Fibroblast of lung (primary cell): ENCODE data around the gene YIPF3. TPM values are rescaled to one million over a fixed set of nuclear protein-coding genes. Genes with fewer than 3 reads are reported as not detected.

Experiments used
- DNase-seq, 2 donors: peaks; one replicate each; pipeline versions ENCODE4 v3.0.0 to v3.0.0-alpha.2; 2010; ENCODE audit warnings: low read depth in 2 of 2
- H2AFZ ChIP-seq: 2 replicates; pipeline ENCODE4 v1.5.1; 2012; ENCODE audit warnings: low read length, control low read depth, inconsistent platforms
- H3K27ac ChIP-seq: 2 replicates; pipeline ENCODE4 v1.5.1; 2011; ENCODE audit warnings: low read length, control low read depth; ENCODE audit not compliant: insufficient read depth
- H3K27me3 ChIP-seq: 2 replicates; pipeline ENCODE4 v1.5.1; 2011; ENCODE audit warnings: mild to moderate bottlenecking, low read length; ENCODE audit not compliant: control insufficient read depth, insufficient read depth
- H3K36me3 ChIP-seq: 2 replicates; pipeline ENCODE4 v1.5.1; 2011; ENCODE audit warnings: low read length; ENCODE audit not compliant: control insufficient read depth, insufficient read depth
- H3K4me1 ChIP-seq: 2 replicates; pipeline ENCODE4 v1.5.1; 2011; ENCODE audit warnings: low read length; ENCODE audit not compliant: control insufficient read depth, insufficient read depth; ENCODE audit errors: extremely low read depth
- H3K4me2 ChIP-seq: 2 replicates; pipeline ENCODE4 v1.5.1; 2011; ENCODE audit warnings: low read length, control low read depth; ENCODE audit not compliant: insufficient read depth; ENCODE audit errors: extremely low read depth
- H3K4me3 ChIP-seq, 4 experiments: fragments of 200-600 bp in 1 of 4; sonication (generic) in 1 of 4; replicated peaks in 1 of 4; 2 replicates each; pipeline ENCODE4 v1.5.1; 2011 to 2016; ENCODE audit warnings: low read length in 4 of 4, low read depth in 3 of 4, mild to moderate bottlenecking in 3 of 4, control low read depth in 2 of 4, inconsistent platforms in 1 of 4, mixed read lengths in 1 of 4; ENCODE audit not compliant: insufficient read depth in 1 of 4; ENCODE audit errors: control extremely low read depth in 1 of 4
- H3K79me2 ChIP-seq: 2 replicates; pipeline ENCODE4 v1.5.1; 2012; ENCODE audit warnings: mild to moderate bottlenecking, low read length, inconsistent platforms; ENCODE audit not compliant: control insufficient read depth, insufficient read depth
- H3K9ac ChIP-seq: 2 replicates; pipeline ENCODE4 v1.5.1; 2011; ENCODE audit warnings: mild to moderate bottlenecking, low read length, control low read depth; ENCODE audit not compliant: insufficient read depth
- H3K9me3 ChIP-seq: 2 replicates; pipeline ENCODE4 v1.5.1; 2012; ENCODE audit warnings: low read depth, low read length; ENCODE audit not compliant: control insufficient read depth, insufficient read depth
- H4K20me1 ChIP-seq: 2 replicates; pipeline ENCODE4 v1.5.1; 2011; ENCODE audit warnings: low read length; ENCODE audit not compliant: control insufficient read depth, insufficient read depth; ENCODE audit errors: extremely low read depth
- EZH2 ChIP-seq: IDR thresholded peaks from 2 replicates; pipeline ENCODE4 v1.5.1; 2012; ENCODE audit warnings: low read length, control low read depth, mild to moderate bottlenecking; ENCODE audit errors: missing control alignments
- polyA plus RNA-seq, 2 donors: library from polyadenylated mRNA; depleted of rRNA in 1 of 2; stranded (reverse) in 1 of 2; unstranded in 1 of 2; fragments of >200 nt; gene quantifications; 2 replicates each; pipeline ENCODE4 v1.2.1, GENCODE V29; 2011 to 2012; ENCODE audit warnings: missing spikeins in 1 of 2
- total RNA-seq: library from RNA; depleted of rRNA; stranded (reverse); fragments of >200 nt; gene quantifications from 2 replicates; pipeline ENCODE4 v1.2.1, GENCODE V29; 2014
- TF ChIP-seq, protein P1 (sequence below), 2 donors: IDR thresholded peaks in 1 of 2; conservative IDR thresholded peaks in 1 of 2; 1 replicate in 1 of 2; 2 replicates in 1 of 2; pipeline ENCODE4 v1.5.1; 2011 to 2012; ENCODE audit warnings: low read length in 2 of 2, control low read depth in 1 of 2, inconsistent platforms in 1 of 2, low read depth in 1 of 2, mild to moderate bottlenecking in 1 of 2

YIPF3 gene
- total and polyA plus RNA-seq, 2 donors (not counting 1 experiment from before 2014, with no cell fraction given) = 106 to 173 TPM

DNA sequence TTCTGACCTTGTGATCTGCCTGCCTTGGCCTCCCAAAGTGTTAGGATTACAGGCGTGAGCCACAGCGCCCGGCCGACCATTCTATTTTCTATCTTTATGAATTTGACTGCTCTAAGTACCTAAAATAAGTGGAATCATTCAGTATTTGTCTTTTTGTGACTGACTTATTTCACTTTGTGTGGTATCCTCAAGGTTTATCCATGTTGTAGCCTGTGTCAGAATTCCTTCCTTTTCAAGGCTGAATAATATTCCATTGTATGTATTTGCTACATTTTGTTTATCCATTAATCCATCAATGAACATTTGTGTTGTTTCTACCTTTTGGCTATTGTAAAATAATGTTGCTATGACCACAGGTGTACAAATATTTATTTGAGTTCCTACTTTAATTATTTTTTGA, 44.2 kb downstream of the YIPF3 start:
- Histone ChIP-seq H4K20me1 (no peaks in the 10 kb centered on the region), H3K36me3 (no peaks in the 10 kb centered on the region), H3K4me2 (no peak overlapping the region), H3K4me3 (no peak overlapping the region), H3K27me3 (peaks cover 5% of the 10 kb centered on the region), H3K4me1 (peaks cover 2% of the 10 kb centered on the region), H3K79me2 (no peaks in the 10 kb centered on the region), H3K9me3 (no peaks in the 10 kb centered on the region), H3K27ac (no peak overlapping the region), H2AFZ (no peak overlapping the region), H3K9ac (no peak overlapping the region)
- no peak for DNase-seq
- TF ChIP-seq EZH2 = no peak
- TF ChIP-seq, protein P1, sequence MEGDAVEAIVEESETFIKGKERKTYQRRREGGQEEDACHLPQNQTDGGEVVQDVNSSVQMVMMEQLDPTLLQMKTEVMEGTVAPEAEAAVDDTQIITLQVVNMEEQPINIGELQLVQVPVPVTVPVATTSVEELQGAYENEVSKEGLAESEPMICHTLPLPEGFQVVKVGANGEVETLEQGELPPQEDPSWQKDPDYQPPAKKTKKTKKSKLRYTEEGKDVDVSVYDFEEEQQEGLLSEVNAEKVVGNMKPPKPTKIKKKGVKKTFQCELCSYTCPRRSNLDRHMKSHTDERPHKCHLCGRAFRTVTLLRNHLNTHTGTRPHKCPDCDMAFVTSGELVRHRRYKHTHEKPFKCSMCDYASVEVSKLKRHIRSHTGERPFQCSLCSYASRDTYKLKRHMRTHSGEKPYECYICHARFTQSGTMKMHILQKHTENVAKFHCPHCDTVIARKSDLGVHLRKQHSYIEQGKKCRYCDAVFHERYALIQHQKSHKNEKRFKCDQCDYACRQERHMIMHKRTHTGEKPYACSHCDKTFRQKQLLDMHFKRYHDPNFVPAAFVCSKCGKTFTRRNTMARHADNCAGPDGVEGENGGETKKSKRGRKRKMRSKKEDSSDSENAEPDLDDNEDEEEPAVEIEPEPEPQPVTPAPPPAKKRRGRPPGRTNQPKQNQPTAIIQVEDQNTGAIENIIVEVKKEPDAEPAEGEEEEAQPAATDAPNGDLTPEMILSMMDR (conservative IDR thresholded peaks at IDR 0.05 in 1 of 2, IDR thresholded peaks at IDR 0.05 in 1 of 2; ENCODE audit: low read depth in 1 of 2, low read length in 2 of 2) = no peak

DNA sequence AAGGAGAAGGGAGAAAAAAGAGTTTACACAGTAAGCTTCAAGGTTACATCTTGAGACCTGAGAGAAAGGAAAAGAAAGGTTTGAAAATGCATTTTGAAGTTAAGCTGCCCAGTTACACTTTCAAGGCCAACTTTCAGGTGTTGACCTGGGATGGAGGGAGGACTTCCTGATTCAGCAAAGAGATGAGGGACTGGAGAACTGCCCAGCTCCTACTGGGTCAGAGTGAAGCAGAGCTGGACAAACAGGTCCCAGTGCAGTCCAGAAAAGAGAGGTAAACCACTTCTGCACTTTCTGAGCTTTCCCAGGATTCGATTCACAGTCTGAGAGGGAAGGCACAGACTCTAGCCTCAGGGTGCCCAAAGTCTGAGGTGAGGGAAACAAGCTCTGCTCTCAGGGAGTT, 45.3 kb downstream of the YIPF3 start:
- H2AFZ ChIP-seq = no peak overlapping the region
- H3K4me1 ChIP-seq = no peaks in the 10 kb centered on the region
- H4K20me1 ChIP-seq = no peaks in the 10 kb centered on the region
- TF ChIP-seq EZH2 = no peak
- TF ChIP-seq, protein P1 (conservative IDR thresholded peaks at IDR 0.05 in 1 of 2, IDR thresholded peaks at IDR 0.05 in 1 of 2; ENCODE audit: low read depth in 1 of 2, low read length in 2 of 2) = no peak
- H3K4me2 ChIP-seq = no peak overlapping the region
- no peaks in the 10 kb centered on the region for H3K36me3 ChIP-seq
- no peak overlapping the region for H3K9ac ChIP-seq
- DNase-seq = no peak
- no peaks in the 10 kb centered on the region for H3K9me3 ChIP-seq
- no peak overlapping the region for H3K4me3 ChIP-seq
- no peaks in the 10 kb centered on the region for H3K79me2 ChIP-seq
- peaks cover 9% of the 10 kb centered on the region for H3K27me3 ChIP-seq
- no peak overlapping the region for H3K27ac ChIP-seq

DNA sequence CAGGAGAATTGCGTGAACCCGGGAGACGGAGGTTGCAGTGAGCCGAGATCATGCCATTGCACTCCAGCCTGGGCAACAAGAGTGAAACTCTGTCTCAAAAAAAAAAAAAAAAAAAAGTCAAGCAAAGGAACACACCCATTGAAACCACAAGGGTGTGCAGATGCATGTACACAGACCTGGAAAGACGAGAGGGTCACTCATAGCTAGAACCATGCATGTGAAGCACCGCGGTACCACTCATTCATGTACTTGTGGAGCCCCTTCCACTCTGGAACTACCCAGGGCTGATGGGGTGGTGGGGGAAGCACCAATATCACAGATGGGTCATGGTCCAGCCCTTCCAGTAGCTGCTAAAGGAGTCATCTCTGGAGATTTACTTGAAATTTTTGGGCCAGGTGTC, 46.8 kb downstream of the YIPF3 start:
- H3K9ac ChIP-seq = no peak overlapping the region
- no peaks in the 10 kb centered on the region for H3K4me1 ChIP-seq
- no peak for TF ChIP-seq EZH2
- TF ChIP-seq, protein P1 (conservative IDR thresholded peaks at IDR 0.05 in 1 of 2, IDR thresholded peaks at IDR 0.05 in 1 of 2; ENCODE audit: low read depth in 1 of 2, low read length in 2 of 2) = no peak
- no peak overlapping the region for H3K4me3 ChIP-seq
- H3K79me2 ChIP-seq = no peaks in the 10 kb centered on the region
- no peak for DNase-seq
- no peaks in the 10 kb centered on the region for H3K9me3 ChIP-seq
- no peaks in the 10 kb centered on the region for H3K36me3 ChIP-seq
- H4K20me1 ChIP-seq = no peaks in the 10 kb centered on the region
- H2AFZ ChIP-seq = no peak overlapping the region
- no peak overlapping the region for H3K27ac ChIP-seq
- no peak overlapping the region for H3K4me2 ChIP-seq
- H3K27me3 ChIP-seq = peaks cover 9% of the 10 kb centered on the region
